ENCODE data around the gene BCL3. TPM values are rescaled to one million over a fixed set of nuclear protein-coding genes. Genes with fewer than 3 reads are reported as not detected.

BCL3 gene
- total RNA-seq, 1 donor from 2014 or later, result 19.1 TPM

DNA sequence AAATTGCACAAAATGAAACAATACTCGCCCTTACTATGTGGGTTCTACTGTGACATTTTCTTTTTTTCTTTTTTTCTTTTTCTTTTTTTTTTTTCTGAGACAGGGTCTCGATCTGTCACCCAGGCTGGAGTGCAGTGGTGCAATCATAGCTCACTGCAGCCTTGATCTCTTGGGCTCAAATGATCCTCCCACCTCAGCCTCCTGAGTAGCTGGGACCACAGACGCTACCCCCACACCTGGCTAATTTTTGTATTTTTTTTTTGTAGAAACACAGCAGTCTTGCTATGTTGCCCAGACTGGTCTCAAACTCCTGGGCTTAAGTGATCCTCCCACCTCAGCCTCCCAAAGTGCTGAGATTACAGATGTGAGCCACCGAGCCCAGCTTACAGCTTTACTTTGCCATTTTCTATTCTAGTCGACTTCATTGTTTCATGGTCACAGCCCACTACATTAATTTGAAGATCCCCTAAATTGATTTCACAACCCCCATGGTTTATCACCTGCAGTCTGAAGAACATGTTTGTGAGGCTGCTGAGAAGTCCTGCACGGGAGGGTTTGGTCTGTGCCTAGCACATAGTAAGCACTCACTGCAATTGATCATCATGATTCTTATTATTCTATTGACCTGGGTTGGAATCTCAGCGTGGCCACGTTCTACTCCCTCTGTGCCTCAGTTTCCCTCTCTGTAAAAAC, 3.8 kb downstream of the BCL3 start:
- TF ChIP-seq, protein P1, sequence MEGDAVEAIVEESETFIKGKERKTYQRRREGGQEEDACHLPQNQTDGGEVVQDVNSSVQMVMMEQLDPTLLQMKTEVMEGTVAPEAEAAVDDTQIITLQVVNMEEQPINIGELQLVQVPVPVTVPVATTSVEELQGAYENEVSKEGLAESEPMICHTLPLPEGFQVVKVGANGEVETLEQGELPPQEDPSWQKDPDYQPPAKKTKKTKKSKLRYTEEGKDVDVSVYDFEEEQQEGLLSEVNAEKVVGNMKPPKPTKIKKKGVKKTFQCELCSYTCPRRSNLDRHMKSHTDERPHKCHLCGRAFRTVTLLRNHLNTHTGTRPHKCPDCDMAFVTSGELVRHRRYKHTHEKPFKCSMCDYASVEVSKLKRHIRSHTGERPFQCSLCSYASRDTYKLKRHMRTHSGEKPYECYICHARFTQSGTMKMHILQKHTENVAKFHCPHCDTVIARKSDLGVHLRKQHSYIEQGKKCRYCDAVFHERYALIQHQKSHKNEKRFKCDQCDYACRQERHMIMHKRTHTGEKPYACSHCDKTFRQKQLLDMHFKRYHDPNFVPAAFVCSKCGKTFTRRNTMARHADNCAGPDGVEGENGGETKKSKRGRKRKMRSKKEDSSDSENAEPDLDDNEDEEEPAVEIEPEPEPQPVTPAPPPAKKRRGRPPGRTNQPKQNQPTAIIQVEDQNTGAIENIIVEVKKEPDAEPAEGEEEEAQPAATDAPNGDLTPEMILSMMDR (IDR thresholded peaks at IDR 0.05; ENCODE audit: insufficient read depth, low read length, poor library complexity, severe bottlenecking), result no peak
- H3K27me3 ChIP-seq (ENCODE audit: control insufficient read depth, insufficient read depth, low read length), result no peaks in the 10 kb centered on the region
- H3K36me3 ChIP-seq (ENCODE audit: control insufficient read depth, insufficient read depth, low read length), result peaks cover 3% of the 10 kb centered on the region
- DNase-seq (ENCODE audit: low read depth), result no peak
- no peak overlapping the region for H3K4me3 ChIP-seq (ENCODE audit: low read depth, low read length)

DNA sequence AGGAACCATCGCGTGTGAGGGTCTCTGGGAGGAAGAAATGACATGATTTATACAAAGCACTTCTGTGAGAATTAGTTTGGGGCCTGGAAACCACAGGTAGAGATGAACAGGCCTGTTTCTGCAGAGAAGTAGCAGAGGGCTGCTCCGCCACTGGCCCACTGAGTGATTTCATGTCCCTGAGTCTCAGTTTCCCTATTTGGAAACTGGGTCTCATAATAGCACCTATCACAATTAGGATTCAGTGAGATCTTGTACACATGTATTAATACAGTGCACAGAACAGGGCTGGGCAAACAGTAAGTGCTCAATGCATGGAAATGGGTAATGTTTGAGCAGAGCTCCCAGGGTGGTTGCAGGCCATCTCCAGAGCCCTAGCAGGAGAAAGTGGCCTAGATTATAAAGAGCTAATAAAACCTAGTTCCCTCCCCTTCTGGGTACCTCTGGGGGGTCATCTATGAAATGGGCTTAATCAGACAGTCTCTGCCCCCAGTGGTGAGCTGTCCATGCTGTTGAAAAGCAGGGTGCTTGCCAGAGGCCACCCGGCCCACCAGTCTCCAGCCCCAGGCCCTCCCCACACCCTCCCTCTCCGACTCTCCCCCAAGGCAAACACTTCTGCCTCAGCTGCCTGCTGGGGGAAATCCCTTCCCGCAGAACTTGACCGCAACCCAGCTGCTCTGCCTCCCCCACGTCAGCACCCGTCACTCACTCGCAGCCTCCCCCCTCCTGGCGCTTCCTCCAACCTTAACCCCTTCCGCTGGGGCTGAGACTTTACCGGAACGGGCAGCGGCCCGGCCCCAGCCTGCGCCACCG, 4.5 kb downstream of the BCL3 start:
- peak; percentile 92 for DNase-seq (ENCODE audit: low read depth)
- TF ChIP-seq, protein P1 (IDR thresholded peaks at IDR 0.05; ENCODE audit: insufficient read depth, low read length, poor library complexity, severe bottlenecking), result peak; percentile 4
- Histone ChIP-seq H3K4me3 (ENCODE audit: low read depth, low read length) (peak overlapping the region; percentile 16), H3K36me3 (ENCODE audit: control insufficient read depth, insufficient read depth, low read length) (peaks cover 8% of the 10 kb centered on the region), H3K27me3 (ENCODE audit: control insufficient read depth, insufficient read depth, low read length) (no peaks in the 10 kb centered on the region)

DNA sequence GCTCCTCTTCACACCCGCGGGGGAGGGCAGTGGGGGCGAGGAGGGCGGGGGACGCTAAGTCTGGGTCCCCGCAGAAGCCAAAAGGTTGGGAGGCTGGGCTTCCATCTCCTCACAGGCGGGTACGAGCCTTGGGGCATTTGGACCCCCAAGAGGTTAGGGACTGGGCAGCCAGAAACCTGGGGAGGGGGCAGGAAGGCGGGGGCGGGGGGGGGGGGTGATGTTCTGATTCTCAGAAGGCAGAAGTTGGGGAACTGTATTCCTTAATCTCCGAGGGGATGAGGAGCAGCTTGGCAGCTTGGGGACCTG, 5.1 kb downstream of the BCL3 start:
- TF ChIP-seq, protein P1 (IDR thresholded peaks at IDR 0.05; ENCODE audit: insufficient read depth, low read length, poor library complexity, severe bottlenecking), result no peak
- Histone ChIP-seq H3K36me3 (ENCODE audit: control insufficient read depth, insufficient read depth, low read length) (peaks cover 9% of the 10 kb centered on the region), H3K27me3 (ENCODE audit: control insufficient read depth, insufficient read depth, low read length) (no peaks in the 10 kb centered on the region), H3K4me3 (ENCODE audit: low read depth, low read length) (peak overlapping the region; percentile 16)
- no peak for DNase-seq (ENCODE audit: low read depth)

DNA sequence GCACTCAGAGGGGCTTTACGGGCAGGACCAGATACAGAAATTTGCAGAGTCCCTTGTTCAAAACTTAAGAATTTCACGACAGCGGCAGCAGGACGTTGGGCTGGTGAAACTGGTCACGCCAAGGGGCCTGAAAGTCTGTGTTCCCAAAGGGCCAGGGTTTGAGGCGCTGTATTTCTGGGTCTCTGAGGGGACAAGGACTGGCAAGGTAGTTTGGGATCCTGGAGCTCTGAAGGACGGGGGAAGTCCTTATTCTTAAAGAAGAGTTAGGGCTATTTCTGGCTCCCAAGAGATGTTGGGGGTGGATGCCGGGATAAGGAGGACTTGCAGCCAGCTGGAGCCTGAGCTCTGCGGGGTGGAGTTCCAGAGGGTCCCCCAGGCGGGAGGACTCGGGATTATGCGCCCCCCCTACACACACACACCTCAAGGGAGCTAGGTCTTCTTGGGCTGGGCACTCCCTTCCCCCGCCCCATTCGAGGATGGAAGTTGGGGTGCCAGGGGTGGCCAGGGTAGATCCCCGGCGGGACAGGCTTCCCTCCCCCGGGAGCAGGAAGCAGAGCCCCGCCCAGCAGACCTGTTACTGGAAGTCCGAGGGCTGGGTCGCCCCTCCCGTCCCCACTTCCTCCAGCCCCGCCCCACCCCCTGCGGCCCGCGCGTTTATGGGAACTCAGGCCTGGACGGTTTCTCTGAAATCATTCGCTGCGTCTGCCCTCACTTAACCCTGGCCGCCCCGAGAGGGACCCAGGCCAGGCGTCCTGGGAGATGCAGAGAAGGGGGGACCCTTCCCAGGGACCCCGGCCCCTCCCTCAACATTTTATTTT, 5.6 kb downstream of the BCL3 start:
- TF ChIP-seq, protein P1 (IDR thresholded peaks at IDR 0.05; ENCODE audit: insufficient read depth, low read length, poor library complexity, severe bottlenecking), result no peak
- H3K4me3 ChIP-seq (ENCODE audit: low read depth, low read length), result peak overlapping the region; percentile 16
- DNase-seq (ENCODE audit: low read depth), result no peak
- peaks cover 9% of the 10 kb centered on the region for H3K36me3 ChIP-seq (ENCODE audit: control insufficient read depth, insufficient read depth, low read length)
- no peaks in the 10 kb centered on the region for H3K27me3 ChIP-seq (ENCODE audit: control insufficient read depth, insufficient read depth, low read length)

DNA sequence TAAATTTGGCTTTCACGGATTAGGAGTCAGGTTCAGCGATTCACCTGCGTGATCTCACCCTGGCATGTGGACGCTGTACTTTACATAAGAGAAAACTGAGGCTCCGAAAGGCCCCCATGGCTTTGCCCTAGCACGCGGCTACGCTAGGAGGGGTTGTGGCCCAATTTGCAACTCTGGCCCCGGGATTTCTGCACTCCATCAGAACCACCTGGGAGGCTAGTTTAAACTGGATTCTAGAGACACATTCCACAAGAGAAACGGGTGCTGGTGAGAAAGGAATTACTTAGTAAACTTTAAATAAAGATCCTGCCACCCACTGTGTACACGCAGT, 6.2 kb downstream of the BCL3 start:
- Histone ChIP-seq H3K27me3 (ENCODE audit: control insufficient read depth, insufficient read depth, low read length) (no peaks in the 10 kb centered on the region), H3K4me3 (ENCODE audit: low read depth, low read length) (no peak overlapping the region), H3K36me3 (ENCODE audit: control insufficient read depth, insufficient read depth, low read length) (peaks cover 9% of the 10 kb centered on the region)
- TF ChIP-seq, protein P1 (IDR thresholded peaks at IDR 0.05; ENCODE audit: insufficient read depth, low read length, poor library complexity, severe bottlenecking), result no peak
- DNase-seq (ENCODE audit: low read depth), result no peak
